SIG-M5 treated with dmso at 0.1 percent for 504 hours (cell line): Measurements from ENCODE around the gene CSF3R.
"Not testable (repeated sequence)": the region's sequence is repeated elsewhere in the genome, so short reads cannot be mapped to it uniquely, and the experiment has no call there.

Source experiments
- DNase-seq: peaks from one replicate; lab custom pipeline; 2025; ENCODE audit not compliant: unreplicated experiment; lab: John Stamatoyannopoulos, UW

CSF3R gene

DNA sequence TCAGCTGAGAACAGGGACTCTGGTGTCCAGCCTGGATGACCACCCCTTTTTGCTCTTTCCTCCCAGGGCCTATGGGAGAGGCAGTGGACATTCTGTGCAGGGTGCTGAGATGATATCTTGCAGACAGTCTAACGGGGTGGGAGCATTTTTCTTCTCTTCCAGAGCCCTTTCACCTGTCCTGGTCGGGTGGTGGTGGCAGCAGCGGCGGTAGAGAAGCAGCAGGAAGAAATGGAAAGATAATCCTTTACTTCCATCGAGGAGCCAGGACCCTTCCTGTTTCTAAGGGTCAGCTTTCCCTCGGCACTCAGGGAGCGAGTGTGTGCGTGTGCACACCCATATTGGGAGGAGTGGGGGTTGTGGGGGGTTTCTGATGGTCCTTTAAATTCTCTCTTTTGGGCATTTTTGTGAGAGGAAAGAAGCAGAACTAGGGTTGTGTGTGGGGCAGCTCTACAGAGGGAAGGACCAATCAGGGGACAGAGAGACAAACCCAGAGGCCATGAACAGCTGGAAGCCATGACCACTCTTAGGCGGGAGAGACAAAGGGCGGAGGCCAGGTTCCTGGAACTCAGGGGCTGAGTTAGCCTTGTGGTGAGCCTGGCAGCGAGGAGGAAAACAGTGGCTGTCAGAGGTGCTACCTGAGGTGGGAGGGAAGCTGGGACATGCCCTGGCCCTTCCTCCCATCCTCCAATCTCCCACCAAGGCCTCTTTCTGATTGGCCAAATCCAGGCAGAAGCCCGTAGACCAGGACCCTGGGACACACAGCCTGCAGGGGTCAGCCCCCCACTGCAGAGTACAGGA lies 31.2 kb upstream of the CSF3R start:
- no peak for DNase-seq

DNA sequence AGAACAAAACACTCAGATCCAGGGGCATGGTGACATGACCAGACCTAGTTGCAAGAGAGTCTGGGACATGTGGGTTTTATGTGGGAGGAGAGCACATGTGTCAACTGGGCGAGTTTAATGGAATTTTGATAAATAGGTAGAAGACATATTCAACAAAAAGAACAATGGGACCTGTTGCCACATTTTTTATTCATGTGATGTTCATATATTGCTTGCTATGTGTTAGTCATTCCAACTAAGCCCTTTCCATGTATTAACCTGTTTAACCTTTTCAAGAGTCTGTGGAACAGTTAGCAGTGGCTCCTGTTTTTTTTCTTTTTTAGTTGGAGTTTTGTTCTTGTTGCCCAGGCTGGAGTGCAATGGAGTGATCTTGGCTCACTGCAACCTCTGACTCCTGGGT lies 30.1 kb upstream of the CSF3R start:
- no peak for DNase-seq

DNA sequence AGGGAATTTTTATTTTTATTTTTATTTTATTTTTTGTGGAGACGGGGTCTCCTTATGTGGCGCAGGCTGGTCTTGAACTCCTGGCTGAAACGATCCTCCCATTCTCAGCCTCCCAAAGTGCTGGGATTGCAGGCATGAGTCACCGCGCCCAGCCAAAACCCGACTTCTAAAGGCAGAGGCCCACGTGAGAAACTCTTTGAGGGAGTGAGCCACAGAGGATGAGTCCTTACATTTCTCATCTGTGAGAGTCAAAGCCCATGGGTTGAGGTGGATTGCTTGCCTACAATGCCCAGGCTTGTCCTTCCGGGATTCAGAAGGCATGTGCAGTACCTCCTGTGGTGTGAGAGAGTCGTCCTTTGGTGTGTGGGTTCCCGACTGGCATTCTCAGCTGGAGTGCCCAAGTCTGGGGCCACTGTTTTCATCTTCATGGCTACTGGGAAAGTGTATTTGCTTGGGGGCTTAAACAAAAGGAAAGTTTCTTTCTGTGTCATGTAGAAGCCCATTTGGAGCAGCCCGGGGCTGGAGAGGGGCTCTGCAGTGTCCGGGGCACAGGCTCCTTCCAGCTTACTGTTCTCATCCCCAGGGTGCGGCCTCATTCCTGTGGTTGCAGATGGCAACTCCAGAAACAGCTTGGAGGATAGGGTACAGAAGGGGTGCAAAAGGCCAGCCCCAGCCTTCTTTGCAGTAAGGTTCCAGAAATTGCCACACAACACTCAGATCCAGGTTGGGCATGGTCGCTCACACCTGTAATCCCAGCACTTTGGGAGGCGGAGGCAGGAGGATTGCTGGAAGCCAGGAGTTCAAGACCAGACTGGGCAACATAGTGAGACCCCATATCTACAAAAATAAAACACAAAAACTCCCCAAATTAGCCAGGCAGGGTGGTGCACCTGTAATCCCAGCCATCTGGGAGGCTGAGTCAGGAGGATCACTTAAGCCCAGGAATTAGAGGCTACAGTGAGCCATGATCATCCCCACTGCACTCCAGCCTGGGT lies 29.4 kb upstream of the CSF3R start:
- no peak for DNase-seq

DNA sequence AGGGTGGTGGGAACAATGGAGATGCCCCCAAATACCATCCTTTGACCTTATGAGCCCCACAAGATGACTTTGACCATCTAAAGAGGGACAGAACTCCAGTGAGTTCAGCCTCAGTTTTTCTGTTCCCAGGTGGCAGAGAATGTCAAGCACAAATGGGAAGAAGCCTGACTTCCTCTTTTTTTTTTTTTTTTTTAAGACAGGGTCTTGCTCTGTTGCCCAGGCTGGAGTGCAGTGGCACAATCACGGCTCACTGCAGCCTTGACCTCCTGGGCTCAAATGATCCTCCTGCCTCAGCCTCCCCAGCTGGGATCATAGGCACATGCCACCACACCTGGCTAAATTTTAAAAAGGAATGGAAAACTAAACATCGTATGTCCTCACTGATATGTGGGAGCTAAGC lies 28.5 kb upstream of the CSF3R start:
- not testable (repeated sequence) for DNase-seq

DNA sequence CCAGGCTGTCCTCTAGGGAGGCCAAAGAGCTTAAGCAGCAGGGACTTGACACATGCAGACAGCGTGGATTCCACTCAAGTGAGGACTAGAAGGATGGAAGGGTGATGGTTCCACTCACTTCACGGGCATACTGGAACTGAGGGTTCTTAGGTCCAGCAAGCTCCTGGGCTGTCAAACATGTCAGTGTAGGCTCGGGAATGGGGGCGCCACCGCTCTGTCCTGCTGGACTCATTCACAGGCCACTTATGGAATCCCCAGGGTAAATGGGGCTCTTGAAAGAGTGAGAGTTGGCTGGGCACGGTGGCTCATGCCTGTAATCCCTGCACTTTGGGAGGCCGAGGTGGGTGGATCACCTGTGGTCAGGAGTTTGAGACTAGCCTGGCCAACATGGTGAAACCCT lies 27.7 kb upstream of the CSF3R start:
- DNase-seq: no peak

DNA sequence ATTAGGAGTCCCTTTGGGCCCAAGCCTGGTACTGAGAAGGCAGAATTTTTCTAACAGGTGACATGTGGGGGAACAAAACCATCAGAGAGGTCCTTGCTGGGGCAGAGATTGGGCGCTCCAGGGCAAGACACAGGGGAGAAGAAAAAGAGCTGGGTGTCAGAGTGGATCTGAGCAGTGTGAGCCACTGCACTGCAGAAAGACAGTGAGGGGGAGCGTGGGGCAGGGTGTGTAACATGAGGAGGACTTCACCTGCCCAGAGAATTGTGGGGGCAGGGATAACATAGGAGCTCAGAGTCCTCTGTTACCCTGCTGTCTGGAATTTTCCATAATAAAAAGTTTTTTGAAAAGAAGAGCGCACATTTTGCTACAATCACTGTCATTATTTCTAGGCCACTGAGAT lies 25.5 kb upstream of the CSF3R start:
- no peak for DNase-seq

DNA sequence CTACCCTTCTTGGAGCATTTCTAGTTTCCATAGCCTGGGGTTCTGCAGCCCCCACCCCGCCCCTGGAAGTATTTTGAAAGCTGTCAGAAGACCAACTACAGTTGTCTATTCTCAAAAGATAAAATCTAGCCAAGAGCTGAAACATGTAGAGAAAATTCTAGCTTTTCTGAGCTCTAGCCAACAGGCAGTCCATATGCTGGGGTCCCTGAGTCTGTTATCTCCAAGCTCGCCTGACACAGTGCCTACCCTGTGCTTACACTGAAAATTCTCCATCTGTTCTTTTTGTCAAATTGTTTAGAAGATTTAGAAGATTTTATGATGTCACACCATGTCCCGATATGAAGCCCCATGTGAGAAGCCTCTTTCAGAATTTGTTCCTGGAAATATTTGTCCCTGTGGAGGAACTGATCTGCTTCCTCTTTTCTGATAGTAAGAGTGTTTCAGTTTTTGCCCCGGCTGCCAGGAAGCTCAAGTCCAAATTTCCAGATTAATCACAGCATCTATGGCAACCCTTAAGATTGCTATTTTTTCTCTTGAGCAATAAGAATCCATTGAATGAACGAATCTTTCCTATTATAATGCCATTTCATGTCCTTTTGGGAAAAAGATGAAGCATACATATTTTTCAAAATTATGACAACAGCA lies 23.7 kb upstream of the CSF3R start:
- no peak for DNase-seq

DNA sequence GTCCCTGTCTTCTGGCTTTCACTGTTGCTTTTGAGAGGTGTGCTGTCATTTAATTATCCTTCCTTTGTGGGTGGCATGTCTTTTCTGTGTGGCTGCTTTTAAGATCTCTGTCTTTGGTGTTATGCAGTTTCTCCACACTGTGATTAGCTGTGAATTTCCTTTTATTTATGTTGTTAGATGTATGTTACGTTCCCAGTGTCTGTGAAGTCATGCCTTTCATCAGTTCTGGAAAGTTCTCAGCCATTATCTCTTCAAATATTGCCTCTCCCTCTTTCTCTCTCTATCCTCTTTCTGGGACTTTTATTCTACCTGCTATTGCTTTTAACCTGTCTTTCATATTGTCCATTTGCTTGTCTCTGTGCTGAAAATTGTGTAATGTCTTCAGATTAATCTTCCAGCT lies 21.0 kb upstream of the CSF3R start:
- DNase-seq: no peak

DNA sequence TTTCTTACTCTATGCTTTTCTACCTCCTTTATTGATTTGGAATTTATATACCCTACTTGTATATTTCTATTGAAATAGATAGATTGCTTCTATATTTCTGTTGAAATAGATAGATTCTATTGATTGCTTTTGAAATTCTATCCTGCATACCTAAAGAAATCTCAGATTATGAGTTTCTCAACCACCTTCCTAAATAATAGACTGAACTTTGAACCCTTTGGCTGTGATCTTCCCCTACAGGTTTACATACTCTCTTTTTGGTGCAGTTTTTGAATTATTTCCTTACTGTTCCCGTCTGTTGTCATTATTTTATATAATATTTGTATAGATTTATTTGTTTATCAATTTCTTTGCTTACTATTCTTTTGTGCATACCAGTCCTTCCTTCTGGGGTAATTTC lies 20.4 kb upstream of the CSF3R start:
- DNase-seq: no peak

DNA sequence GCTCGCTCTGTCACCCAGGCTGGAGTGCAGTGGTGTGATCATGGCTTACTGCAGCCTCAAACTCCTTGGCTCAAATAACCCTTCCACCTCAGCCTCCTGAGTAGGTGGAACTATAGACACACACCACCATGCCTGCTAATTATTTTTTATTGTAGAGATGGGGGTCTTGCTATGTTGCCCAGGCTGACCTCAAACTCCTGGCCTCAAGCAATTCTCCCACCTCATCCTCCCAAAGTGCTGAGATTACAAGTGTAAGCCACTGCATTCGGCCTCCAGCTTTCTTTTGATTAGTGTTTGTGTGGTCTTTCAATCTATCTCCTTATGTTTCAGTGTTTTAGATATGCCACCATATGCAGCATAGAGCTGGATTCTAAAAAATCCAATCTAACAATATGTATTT lies 19.9 kb upstream of the CSF3R start:
- no peak for DNase-seq

DNA sequence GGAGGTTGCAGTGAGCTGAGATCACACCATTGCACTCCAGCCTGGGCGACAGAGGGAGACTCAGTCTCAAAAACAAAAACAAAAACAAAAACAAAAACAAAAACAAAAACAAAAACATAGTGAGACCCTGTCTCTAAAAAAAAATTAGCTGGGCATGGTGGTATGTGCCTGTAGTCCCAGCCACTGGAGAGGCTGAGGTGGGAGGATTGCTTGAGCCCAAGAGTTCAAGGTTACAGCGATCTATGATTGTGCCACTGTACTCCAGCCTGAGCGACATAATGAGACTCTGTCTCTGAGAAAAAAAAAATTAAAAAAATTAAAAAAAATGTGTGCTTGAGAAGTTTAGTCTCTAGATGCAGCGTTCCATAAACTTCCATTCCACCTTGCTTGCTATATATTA lies 19.2 kb upstream of the CSF3R start:
- DNase-seq: not testable (repeated sequence)

DNA sequence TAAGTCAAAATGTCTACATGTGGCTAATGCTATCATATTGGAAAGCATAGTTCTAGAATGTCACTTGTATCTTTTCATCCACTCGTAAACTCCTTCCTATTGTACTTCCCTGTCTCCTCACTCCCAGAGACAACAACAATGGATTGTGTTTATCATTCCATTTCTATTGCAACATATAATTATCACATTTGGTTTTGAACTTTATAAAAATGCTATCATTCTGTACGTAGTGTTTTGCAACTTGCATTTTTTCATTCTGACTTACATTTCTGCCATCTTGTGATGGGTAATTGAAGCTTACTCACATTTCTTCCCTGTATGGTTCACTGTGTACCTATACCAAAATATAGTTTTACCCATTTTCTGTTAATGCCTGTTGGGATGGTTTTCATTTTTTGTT lies 14.5 kb upstream of the CSF3R start:
- no peak for DNase-seq

DNA sequence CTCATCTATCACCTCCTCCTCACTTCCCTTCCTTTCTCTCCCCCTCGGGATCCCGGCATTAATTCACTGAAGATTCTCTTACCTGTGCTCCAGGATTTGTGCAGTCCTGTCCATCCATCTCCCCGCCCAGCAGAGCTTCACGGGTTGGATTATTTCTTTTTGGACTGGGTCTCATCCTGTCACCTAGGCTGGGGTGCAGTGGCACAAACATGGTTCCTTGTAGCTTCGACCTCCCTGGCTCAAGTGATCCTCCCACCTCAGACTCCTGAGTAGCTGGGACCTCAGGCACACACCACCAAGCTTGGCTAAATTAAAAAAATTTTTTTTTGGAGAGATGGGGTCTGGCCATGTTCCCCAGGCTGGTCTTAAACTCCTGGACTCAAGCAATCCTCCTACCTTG lies 12.3 kb upstream of the CSF3R start:
- DNase-seq: no peak

DNA sequence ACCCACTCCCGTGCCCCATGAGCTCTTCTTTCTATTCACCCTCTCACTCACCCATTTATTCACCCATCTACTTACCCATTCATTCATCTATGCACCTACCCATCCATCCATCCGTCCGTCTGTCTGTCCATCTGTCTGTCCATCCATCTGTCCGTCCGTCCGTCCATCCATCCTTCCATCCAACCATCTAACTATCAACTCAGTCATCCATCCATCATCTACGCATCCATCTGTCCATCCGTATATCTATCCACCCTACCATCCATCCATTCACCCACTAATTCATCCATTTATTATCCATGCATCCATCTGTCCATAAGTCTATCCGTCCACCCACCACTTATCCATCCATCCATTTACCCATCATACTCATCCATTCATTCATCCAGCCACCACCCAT lies 10.8 kb upstream of the CSF3R start:
- no peak for DNase-seq

DNA sequence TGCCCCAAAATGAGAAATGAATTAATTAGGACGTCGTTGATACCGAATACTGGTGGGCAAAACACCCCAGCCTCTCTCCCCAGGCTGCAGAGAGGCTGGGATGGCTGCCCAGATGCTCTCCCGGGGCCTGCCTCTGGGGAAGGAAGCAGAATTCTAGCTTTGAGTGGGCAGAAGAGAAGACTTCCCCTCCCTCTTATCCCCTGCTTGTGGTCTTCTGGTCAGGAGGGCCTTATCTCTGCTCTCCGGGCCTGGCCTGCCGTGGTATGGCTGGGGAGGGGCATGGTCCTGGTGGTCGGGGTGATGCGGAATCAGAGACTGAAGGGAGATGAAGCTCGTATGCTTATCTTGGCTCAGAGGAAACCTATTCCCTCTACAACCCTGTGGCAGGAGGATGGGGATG lies 9.8 kb upstream of the CSF3R start:
- no peak for DNase-seq

DNA sequence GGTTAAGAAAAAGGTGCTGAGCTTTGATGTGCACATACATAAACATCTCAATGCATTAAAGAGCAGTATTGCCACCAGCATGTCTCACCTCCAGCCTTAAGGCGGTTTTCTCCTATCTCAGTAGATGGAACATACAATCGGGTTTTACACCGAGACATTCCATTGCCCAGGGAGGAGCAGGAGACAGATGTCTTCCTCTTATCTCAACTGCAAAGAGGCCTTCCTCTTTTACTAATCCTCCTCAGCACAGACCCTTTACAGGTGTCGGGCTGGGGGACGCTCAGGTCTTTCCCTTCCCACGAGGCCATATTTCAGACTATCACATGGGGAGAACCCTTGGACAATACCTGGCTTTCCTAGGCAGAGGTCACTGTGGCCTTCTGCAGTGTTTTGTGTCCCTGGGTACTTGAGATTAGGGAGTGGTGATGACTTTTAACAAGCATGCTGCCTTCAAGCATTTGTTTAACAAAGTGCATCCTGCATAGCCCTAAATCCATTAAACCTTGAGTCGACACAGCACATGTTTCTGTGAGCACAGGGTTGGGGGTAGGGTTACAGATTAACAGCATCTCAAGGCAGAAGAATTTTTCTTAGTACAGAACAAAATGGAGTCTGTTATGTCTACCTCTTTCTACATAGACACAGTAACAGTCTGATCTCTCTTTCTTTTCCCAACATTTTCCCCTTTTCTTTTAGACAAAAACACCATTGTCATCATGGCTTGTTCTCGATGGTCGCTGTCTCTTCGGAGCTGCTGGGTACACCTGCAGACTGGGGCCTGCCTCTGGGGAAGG lies 6.7 kb upstream of the CSF3R start:
- DNase-seq: not testable (repeated sequence)

DNA sequence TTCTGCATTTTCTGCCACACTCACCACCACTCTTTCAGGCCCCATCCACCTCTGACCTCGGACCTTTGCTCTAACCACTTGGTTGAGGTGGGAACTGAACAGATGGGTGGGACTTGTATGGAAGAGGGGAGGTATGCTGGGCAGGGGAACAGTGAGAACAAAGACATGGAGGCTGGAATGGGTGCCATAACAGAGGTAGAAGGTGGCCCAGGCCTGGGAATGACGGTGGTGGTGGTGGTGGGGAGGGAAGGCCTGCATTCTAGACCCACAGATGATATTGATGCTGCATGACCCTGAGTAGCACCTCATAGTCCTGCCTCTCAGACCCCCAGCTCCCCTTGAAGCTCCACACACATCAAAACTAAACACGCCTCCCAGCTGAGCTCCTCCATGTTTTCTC lies 5.2 kb upstream of the CSF3R start:
- no peak for DNase-seq

DNA sequence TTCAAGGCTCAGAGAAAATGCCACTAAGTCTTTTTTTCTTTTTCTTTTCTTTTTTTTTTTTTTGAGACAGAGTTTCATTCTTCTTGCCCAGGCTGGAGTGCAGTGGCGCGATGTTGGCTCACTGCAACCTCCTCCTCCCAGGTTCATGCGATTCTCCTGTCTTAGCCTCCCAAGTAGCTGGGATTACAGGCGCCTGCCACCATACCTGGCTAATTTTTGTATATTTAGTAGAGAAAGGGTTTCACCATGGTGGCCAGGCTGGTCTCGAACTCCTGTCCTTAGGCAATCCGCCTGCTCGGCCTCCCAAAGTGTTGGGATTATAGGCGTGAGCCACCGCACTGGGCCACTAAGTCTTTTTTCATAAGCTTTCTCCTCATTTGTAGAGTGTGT lies 4.6 kb upstream of the CSF3R start:
- DNase-seq: not testable (repeated sequence)

DNA sequence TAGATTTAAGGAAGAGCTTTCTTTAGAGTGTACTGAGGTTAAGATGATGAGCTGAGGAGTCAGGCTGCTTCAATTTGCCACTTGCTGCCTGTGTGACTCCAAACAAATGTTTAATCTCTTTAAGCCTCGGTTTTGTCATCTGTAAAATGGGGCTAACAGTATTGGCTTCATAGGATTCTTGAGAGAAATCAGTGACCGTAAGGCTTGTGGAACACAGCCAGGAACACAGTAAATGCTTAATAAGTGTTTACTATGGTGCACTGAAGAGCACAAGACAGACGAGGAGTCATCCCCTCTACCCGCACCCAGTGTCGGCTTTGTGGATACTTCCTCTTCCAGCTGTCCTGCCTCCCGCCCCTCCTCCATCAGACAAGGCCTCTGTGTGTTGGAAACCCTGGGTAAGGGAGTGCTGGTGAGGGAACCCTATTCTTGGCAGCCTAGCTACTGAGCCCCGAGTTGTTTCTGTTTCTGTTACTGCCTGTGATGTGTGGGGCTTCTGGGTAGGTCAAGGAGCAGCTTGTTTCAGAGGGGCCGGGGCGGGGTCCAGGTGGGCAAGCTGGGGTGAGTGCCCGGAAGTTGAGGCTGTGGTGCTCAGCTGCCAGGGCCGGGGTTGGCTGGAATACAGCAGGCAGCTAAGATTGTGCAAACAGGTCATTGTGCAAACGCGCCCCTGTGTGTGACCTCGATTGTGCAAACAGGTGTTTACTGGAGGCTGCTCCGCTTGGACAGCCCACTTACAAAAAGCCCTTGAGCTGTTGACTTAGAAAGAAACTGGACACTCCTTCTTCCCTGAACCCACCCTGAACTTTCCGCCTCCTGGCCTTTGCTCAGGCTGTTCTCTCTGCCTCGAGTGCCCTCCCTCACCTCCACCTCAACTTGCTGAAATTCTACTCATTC lies 4.0 kb upstream of the CSF3R start:
- peak; percentile 91 for DNase-seq

DNA sequence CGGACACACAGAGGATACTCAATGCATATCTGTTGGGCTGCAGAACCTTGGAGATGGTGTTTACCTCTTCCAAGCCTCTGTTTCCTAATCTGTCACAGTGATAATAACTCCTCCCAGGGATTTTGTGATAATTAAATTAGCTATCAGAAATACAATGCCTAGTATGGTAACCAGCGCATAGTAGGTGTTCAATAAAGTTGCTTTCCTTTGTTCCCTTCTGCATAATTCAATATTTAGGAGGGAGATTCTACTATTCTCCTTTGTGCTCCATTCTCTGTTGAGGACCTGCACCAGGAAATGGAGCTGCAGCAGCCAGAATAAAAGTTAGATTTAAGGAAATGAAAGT lies 3.4 kb upstream of the CSF3R start:
- no peak for DNase-seq
